Naive thymus-derived CD4-positive, alpha-beta T cell (primary cell): ENCODE results near the gene FRG2C. TPM values are rescaled to one million over a fixed set of nuclear protein-coding genes. Genes with fewer than 3 reads are reported as not detected.
"Not testable (repeated sequence)": the region's sequence is repeated elsewhere in the genome, so short reads cannot be mapped to it uniquely, and the experiment has no call there.

Experiments used
- ATAC-seq: fragments of 150-1000 bp; cut with Tn5 transposase; 2 replicates; pipeline ENCODE4 v1.10.0; 2021; ENCODE audit warnings: mild to moderate bottlenecking, moderate library complexity
- CTCF ChIA-PET: fragments of 350-600 bp; sonication (Branson Sonifier 250); formaldehyde crosslinking; loops from one replicate; lab custom pipeline; 2021; ENCODE audit warnings: antibody characterized with exemption; lab: Charles Lee
- POLR2A ChIA-PET: fragments of 350-600 bp; sonication (Branson Sonifier 250); formaldehyde crosslinking; loops from one replicate; lab custom pipeline; 2021; ENCODE audit warnings: antibody characterized with exemption, inconsistent platforms; lab: Charles Lee
- DNase-seq, 9 donors: peaks; one replicate each; pipeline versions ENCODE4 v3.0.0 to v3.0.0-alpha.2; 2020 to 2022; ENCODE audit warnings: mixed read lengths in 1 of 9
- H3K27ac ChIP-seq: one replicate; pipeline ENCODE4 v1.7.0; 2013; ENCODE audit warnings: mild to moderate bottlenecking, low read depth, low read length, moderate library complexity
- H3K27me3 ChIP-seq, 2 donors: one replicate each; pipeline ENCODE4 v1.7.0; 2013; ENCODE audit warnings: low read length in 2 of 2, mild to moderate bottlenecking in 2 of 2, moderate library complexity in 2 of 2; ENCODE audit not compliant: control insufficient read depth in 2 of 2, insufficient read depth in 2 of 2
- H3K36me3 ChIP-seq, 3 experiments: 1 replicate in 2 of 3; 2 replicates in 1 of 3; pipeline ENCODE4 v1.7.0; 2013; ENCODE audit warnings: low read length in 3 of 3, mild to moderate bottlenecking in 3 of 3, moderate library complexity in 1 of 3; ENCODE audit not compliant: insufficient read depth in 3 of 3, control insufficient read depth in 2 of 3
- H3K4me1 ChIP-seq, 2 donors: one replicate each; pipeline ENCODE4 v1.7.0; 2013; ENCODE audit warnings: low read length in 2 of 2, mild to moderate bottlenecking in 2 of 2, moderate library complexity in 1 of 2; ENCODE audit not compliant: control insufficient read depth in 2 of 2, insufficient read depth in 2 of 2
- H3K4me3 ChIP-seq: 2 replicates; pipeline ENCODE4 v1.7.0; 2013; ENCODE audit warnings: mild to moderate bottlenecking, low read length
- H3K9me3 ChIP-seq, 3 experiments: 1 replicate in 2 of 3; 2 replicates in 1 of 3; pipeline ENCODE4 v1.7.0; 2013; ENCODE audit warnings: low read length in 3 of 3; ENCODE audit not compliant: control insufficient read depth in 2 of 3
- H3K27ac Mint-ChIP-seq, 9 donors: one replicate each; pipeline ENCODE4 v1.8.0; 2020 to 2022; ENCODE audit warnings: mixed read lengths in 9 of 9, mild to moderate bottlenecking in 8 of 9, moderate library complexity in 5 of 9, inconsistent platforms in 2 of 9
- H3K27me3 Mint-ChIP-seq, 5 donors: one replicate each; pipeline ENCODE4 v1.8.0; 2021 to 2022; ENCODE audit warnings: mixed read lengths in 5 of 5, mild to moderate bottlenecking in 1 of 5
- H3K36me3 Mint-ChIP-seq, 5 donors: one replicate each; pipeline ENCODE4 v1.8.0; 2020 to 2022; ENCODE audit warnings: mixed read lengths in 5 of 5, mild to moderate bottlenecking in 3 of 5, inconsistent platforms in 1 of 5
- H3K4me1 Mint-ChIP-seq, 7 donors: one replicate each; pipeline ENCODE4 v1.8.0; 2020 to 2022; ENCODE audit warnings: mixed read lengths in 7 of 7, mild to moderate bottlenecking in 3 of 7, inconsistent platforms in 1 of 7
- H3K4me3 Mint-ChIP-seq, 10 donors: one replicate each; pipeline ENCODE4 v1.8.0; 2020 to 2022; ENCODE audit warnings: mild to moderate bottlenecking in 10 of 10, mixed read lengths in 10 of 10, moderate library complexity in 6 of 10, inconsistent platforms in 2 of 10
- H3K9me3 Mint-ChIP-seq, 11 donors: one replicate each; pipeline ENCODE4 v1.8.0; 2020 to 2022; ENCODE audit warnings: mixed read lengths in 11 of 11, mild to moderate bottlenecking in 4 of 11, inconsistent platforms in 1 of 11, moderate library complexity in 1 of 11
- intact Hi-C, 2 donors: fragments of 100-400 bp; cut with micrococcal nuclease; formaldehyde crosslinking; loops; one replicate each; pipeline ENCODE4 v1.15.1; 2023
- microRNA-seq: library from miRNA; unstranded; fragments of <30 nt; microRNA quantifications from one replicate; pipeline ENCODE4 v1.2.0, GENCODE V29; 2022; ENCODE audit warnings: borderline microRNAs expressed
- polyA plus RNA-seq, 2 donors: library from polyadenylated mRNA; unstranded; fragments of 300-500 nt; fragmentation: Illumina TruSeq; gene quantifications; one replicate each; pipeline ENCODE4 v1.2.3, GENCODE V29; 2021
- total RNA-seq, 6 experiments: library from RNA in 5 of 6; stranded (reverse) in 5 of 6; gene quantifications; 1 replicate in 5 of 6; 2 replicates in 1 of 6; pipeline ENCODE4 v1.2.3 and lab custom pipeline; 2021 to 2026

Gene FRG2C
- total and polyA plus RNA-seq, 7 experiments from 2014 or later = not detected

- H3K27me3 ChIP-seq, H3K4me3 Mint-ChIP-seq, ATAC-seq, H3K4me1 ChIP-seq, H3K27me3 Mint-ChIP-seq, H3K27ac ChIP-seq, H3K9me3 ChIP-seq, H3K36me3 Mint-ChIP-seq, H3K36me3 ChIP-seq, DNase-seq, CTCF ChIA-PET, H3K27ac Mint-ChIP-seq, H3K4me1 Mint-ChIP-seq, POLR2A ChIA-PET, H3K4me3 ChIP-seq, intact Hi-C loops: not testable (repeated sequence)
- peaks cover 7 to 31% (median 22%) of the 10 kb centered on the region in 11 donors for H3K9me3 Mint-ChIP-seq
Measured at GRCh38 chr3:75683965-75684364, 19.8 kb downstream of the FRG2C start.

- H3K27ac ChIP-seq = no peak overlapping the region
Measured at GRCh38 chr3:75687323-75687722, 23.2 kb downstream of the FRG2C start.

GRCh38 chr3:75692061-75692460, 27.9 kb downstream of the FRG2C start:
- Mint-ChIP-seq H3K4me1 (no peaks in the 10 kb centered on the region), H3K27ac (no peak overlapping the region), H3K27me3 (no peaks in the 10 kb centered on the region), H3K4me3 (no peak overlapping the region), H3K36me3 (peaks cover 0 to 19% (median 3%) of the 10 kb centered on the region in 5 donors), H3K9me3 (peaks cover 15 to 44% (median 26%) of the 10 kb centered on the region in 11 donors)
- Histone ChIP-seq H3K4me3 (no peak overlapping the region), H3K27me3 (no peaks in the 10 kb centered on the region), H3K27ac (no peak overlapping the region), H3K4me1 (no peaks in the 10 kb centered on the region), H3K9me3 (no peaks in the 10 kb centered on the region), H3K36me3 (no peaks in the 10 kb centered on the region)
- ATAC-seq (no peak), DNase-seq (no peak)
- intact Hi-C loops = no loop called here
- ChIA-PET CTCF (no interaction called here), POLR2A (no interaction called here)

More at GRCh38 chr3:75687323-75687722, 23.2 kb downstream of the FRG2C start:
- no peak overlapping the region for H3K4me3 ChIP-seq
- peaks cover 0 to 22% (median 3%) of the 10 kb centered on the region in 5 donors for H3K36me3 Mint-ChIP-seq
- no peak for ATAC-seq
- DNase-seq = no peak
- H3K36me3 ChIP-seq = no peaks in the 10 kb centered on the region
- no peaks in the 10 kb centered on the region for H3K4me1 ChIP-seq
- peaks cover 16 to 60% (median 34%) of the 10 kb centered on the region in 11 donors for H3K9me3 Mint-ChIP-seq
- H3K27me3 ChIP-seq = no peaks in the 10 kb centered on the region
- H3K4me1 Mint-ChIP-seq = no peaks in the 10 kb centered on the region
- intact Hi-C loops = no loop called here
- H3K27me3 Mint-ChIP-seq = no peaks in the 10 kb centered on the region
- ChIA-PET CTCF (no interaction called here), POLR2A (no interaction called here)
- no peak overlapping the region for H3K4me3 Mint-ChIP-seq
- H3K27ac Mint-ChIP-seq = no peak overlapping the region
- H3K9me3 ChIP-seq = peaks cover 0 to 3% (median 0%) of the 10 kb centered on the region in 3 experiments

Small RNA genes lying within 50 kb of the gene (microRNA-seq; reads per million reads assigned to microRNA genes)
- gene MIR1324 = not detected

Other genes with a start within 250 kb of the FRG2C start
- 10 to 100 TPM in 4 of 5 experiments, 1 to 10 TPM in 1; 9.4 to 13.6 (median 12.2) TPM for gene ZNF717, start 121.2 kb downstream of the FRG2C start, total RNA-seq
- gene ZNF717, start 121.2 kb downstream of the FRG2C start, polyA plus RNA-seq = 1 to 10 TPM; 7.1 to 8.8 TPM